ELF-1 (cell line): Measurements from ENCODE around the gene LMOD1.

Experiments
- DNase-seq: peaks from one replicate; pipeline ENCODE4 v3.0.0-alpha.2; 2016; ENCODE audit warnings: low read depth, low spot score

The LMOD1 gene

DNA sequence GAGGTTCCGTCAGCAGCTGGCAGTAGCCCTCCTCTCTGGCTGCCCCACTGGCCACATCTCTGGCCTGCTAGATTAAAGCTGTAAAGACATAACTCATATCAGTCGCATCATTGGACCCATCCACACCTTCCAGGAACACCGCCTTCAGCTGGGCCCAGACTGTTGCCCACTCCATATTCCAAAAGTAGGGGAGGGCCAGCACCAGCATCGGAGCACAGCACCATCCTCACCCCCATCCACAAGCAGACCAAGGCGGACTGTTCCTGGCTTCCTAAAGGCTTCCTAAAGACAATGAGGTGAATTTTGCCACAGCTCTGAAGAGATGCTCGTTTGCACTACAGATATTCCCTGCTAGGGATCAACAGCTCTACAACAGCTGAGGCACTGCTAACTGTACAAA, 54.1 kb downstream of the LMOD1 start:
- no peak for DNase-seq

DNA sequence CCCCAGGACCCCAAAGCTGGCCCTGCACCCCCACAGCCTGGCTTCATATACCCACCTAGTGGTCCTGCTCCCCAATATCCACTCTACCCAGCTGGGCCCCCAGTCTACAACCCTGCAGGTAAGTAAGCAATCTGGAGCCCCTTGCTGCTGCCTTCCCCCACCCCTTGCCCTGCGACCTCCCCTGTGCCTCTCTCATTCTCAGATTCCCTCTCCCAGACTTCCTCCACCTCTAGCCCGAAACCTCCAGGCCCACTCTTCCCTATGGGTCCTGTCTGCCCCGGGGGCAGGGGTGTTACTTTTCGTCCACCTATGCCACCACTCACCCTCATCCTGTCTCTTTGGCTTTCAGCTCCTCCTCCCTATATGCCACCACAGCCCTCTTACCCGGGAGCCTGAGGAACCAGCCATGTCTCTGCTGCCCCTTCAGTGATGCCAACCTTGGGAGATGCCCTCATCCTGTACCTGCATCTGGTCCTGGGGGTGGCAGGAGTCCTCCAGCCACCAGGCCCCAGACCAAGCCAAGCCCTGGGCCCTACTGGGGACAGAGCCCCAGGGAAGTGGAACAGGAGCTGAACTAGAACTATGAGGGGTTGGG, 54.8 kb downstream of the LMOD1 start:
- no peak for DNase-seq

DNA sequence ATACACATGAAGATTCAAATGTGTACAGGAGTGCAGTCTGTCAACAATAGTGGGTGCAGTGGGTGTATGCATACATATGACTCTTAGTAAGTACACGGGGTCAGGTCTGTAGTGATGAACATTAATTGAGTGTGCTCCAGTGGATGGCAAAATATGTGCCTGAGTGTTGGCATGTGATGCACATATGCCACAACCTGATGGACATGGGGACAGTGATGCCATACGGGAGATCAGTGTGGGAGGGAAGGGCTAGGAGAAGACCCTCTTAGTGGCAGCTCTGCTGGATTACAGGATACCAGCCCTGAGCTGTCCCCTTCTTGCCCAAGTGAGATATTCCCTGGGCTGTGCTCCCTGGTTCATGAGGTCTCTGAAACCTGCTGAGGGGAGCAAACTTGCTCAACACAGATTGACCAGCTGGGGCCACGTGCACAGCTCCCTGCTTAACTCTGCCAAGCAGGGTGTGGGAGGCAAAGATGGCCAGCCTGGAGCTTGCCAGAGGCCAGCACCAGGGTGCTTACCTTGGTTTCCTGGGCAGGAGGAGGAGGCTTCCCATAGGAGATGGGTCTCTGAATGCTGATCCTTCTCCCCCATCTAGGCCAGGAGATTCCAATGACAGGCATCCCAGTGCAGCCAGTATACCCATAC, 55.4 kb downstream of the LMOD1 start:
- DNase-seq, result no peak

DNA sequence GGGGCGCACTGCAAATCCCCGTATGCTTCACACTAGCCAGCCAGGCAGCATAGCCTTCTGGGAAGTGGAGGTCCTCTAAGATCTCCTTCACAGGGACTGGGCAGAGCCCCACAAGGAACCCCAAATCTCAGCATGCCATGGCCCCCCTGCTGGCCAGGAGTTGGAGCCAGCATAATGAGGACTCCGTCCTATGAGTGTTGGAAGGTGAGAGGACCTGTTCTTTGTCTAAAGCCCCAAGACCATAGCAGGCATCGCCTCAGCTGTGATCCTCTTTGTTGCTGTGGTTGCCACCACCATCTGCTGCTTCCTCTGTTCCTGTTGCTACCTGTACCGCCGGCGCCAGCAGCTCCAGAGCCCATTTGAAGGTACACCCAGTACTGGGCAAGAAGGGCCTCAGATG, 56.1 kb downstream of the LMOD1 start:
- DNase-seq, result no peak

DNA sequence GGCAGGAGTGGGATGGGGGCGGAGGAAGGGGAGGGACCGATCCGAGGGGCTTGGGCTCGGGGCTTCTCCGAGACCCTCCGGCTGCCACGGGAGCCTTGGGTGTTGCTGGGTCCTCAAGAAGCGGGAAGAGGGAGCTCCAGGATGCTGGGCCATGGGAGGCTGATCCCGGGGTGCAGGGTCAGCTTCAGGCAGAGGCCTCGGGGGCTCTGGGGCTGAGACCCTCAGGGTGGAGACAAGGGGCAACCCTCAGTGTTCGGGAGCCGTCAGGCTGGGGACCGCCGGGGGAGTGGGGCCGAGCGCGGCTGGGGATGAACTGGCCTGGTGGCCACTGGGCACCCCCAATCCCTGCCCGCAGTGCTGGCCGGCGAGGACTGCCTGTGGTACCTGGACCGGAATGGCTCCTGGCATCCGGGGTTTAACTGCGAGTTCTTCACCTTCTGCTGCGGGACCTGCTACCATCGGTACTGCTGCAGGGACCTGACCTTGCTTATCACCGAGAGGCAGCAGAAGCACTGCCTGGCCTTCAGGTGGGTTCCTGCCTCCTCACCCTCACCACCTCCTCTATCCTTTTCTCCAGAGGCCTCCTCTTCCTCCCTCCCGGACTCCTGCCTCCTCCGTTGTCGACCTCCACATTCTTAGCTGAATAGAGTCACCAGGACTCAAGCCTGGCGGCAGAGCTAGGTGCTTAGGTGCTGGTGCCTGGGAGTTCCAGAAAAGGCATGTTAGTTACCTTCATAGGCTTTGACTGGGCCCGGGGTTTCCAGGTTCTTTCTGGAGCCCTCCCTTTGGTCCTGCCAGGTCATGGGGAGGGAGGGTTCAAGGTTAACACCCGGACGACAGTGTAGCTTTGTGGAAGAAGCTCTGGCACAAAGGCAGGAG, 57.0 kb downstream of the LMOD1 start:
- DNase-seq, result no peak

DNA sequence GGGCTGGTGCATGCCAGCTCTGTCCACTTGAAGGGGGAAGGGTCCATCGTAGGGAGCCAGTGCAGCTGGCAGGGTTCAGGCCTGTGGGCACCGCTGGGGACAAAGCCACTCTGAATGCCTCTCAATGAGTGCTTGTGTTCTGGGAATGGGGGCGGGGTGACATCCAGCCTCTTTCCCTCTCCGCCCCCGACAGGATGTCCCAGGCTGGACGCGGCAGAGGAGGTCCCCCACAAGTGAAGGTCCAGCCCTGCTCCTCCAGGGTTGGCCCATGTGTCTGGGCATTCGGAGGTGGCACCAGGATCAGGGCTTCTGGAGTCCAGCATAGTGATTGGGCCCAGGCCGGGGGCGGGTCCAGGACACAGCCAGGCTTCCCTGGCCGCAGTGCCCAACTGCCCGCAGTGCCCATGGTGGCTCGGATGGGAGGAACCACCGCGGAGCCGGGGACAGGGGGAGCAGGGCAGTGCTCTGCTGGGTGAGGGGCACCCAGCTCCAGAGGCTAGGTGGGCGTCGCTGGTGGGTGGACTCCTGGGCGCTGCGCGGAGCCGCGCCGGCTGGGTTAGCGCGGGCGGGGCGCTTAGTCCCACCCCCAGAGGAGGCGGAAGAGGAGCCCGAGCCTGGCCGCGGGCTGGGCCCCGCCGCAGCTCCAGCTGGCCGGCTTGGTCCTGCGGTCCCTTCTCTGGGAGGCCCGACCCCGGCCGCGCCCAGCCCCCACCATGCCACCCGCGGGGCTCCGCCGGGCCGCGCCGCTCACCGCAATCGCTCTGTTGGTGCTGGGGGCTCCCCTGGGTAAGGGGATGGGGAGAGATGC, 57.9 kb downstream of the LMOD1 start, which contains the start of gene SHISA4:
Gene SHISA4 (plus strand): TSS at position 617 of the 808 bp plus-strand sequence. CDS start 97 bp downstream, at position 714.
- no peak for DNase-seq

DNA sequence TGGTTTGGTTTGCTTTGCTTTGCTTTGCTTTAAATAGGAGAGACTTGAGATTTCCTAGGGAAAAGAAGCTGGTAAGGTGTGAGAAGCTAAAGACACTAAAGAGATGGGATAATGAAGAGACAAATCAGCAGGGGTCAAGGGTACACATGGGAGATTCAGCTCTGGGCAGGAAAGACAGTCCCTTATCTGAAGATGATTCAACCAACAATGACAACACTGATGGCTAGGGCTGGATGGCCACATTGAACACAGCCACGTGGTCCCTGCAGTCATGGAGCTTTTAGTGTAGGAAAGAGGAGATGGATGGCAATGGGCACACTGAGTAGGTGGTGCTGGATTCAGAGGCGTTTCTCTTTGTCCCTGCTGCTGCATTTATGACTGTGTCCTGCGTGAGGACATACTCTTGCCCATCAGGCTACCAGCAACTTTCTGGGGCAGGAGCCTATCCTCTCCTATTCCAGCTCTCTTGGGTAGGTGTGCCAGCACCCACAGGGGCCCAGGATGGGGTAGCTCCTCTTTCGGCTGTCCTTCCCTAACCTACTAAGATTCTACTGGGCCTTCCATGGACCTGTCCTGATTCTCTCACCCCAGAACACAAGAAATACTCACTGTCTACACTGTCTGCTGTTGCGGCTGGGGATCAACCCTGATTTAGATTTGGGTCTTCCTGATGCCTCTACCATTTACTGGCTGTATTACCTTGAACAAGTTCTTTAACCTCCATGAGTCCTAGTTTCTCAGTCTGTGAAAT, 59.1 kb downstream of the LMOD1 start:
- DNase-seq, result no peak

DNA sequence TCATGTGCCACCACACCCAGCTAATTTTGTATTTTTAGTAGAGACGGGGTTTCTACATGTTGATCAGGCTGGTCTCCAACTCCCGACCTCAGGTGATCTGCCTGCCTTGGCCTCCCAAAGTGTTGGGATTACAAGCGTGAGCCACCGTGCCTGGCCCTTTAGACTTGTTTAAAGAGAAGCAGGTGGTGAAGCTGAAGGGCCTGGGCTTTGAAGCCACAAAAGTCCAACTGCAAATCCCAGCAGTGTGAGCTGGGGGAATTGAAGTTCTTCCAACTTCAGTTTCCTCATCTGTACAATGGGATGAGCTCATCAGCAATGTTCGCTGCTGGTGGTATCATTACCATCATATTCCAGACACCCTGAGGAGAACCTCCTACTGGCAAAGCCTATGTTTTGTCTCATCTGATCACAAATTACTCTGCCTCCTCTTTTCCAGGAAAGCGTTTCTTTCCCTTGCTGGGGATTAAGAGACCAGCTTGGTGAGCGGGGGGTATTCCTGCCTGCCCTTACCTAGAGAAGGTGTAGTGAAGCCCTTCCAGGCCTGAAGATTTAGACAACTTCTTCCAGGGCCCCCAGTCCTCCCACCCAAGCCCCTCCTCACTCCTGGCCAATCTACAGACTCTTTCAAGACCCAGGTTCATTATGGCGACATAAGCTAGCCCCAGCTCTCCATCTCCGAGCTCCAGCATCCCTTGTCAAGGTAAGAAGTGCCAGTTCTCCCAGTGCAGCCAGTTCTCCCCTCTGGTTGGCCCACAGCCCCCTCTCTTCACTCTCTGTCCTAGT, 60.1 kb downstream of the LMOD1 start:
- DNase-seq, result no peak

DNA sequence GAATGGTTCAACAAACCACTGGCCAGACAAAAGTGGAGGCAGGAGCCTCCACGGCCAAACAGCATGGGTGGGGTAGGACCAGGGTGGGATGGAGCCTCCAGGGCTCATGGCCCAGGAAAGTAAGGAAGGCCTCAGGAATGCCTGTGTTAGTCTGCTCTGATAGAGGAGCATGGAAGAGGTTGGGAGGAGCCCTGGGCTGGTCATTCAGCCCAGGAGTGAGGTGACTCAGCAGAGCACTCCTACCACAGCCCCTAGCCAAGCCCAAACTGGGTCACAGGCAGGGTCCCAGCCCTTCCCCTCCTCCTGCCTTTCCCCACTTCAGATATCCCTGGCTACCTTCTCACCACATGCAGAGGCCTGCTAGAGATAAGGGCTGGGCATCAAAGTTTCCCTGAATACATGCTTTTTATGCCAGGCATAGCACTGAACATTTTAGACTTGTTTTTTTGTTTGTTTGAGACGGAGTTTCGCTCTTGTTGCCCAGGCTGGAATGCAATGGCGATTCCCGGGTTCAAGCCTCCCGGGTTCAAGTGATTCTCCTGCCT, 60.7 kb downstream of the LMOD1 start:
- DNase-seq, result peak; percentile 78

DNA sequence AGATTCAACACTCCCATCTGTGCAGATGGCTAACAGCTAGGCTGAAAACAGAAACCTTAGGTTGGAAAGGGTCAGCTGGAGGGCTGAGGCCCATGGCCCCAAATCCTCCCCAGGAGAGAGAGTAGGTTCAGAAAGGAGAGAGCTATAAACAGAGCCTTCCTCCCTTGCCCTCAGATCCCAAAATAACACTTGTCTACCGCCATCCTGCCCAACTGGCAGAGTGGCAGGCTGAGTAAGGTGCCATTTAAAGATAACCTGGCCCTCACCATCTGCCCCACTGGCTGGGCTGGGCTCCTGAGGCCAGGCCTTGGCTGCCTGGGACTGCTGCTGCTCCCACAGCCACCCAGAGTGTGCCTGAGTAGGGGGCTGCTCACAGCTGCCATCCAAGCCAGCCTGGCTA, 61.9 kb downstream of the LMOD1 start:
- no peak for DNase-seq

DNA sequence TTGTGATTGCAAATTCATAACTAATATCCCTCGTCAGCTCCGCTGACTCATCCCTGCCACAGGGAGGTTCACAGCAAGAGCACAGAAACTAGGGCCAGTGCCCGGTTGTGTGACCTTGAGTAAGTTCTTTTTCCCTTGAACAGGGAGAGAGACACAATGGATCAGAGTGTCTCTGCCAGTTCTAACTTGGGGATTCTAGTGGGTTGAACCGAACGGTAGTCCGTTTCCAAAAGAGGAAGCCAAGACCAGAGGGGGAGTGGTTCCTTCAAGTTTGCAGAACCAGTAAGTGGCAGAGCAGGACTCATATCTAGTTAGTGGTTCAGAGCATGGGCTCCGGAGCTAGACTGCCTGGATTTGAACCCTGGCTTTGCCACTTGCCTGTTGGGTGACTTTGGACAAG, 62.6 kb downstream of the LMOD1 start:
- no peak for DNase-seq

DNA sequence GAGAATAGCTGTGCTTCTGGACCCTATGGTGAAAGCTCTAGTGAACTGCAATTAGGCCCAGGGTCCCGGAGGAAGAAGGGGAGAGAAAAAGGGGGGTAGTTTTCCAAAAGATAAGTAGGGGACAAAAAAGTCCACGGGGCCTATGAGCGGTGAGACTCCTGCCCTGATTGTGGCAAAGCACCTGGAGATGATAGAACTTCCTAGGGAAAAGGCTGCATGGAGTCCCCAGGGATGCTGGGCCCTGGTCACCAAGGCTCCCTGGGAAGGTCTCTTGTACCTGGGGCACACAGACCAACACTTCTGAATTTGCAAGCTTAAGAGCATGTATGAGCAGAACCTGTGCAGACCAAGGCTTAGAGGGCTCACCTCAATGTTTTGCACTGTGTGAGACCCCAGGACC, 63.1 kb downstream of the LMOD1 start:
- no peak for DNase-seq

DNA sequence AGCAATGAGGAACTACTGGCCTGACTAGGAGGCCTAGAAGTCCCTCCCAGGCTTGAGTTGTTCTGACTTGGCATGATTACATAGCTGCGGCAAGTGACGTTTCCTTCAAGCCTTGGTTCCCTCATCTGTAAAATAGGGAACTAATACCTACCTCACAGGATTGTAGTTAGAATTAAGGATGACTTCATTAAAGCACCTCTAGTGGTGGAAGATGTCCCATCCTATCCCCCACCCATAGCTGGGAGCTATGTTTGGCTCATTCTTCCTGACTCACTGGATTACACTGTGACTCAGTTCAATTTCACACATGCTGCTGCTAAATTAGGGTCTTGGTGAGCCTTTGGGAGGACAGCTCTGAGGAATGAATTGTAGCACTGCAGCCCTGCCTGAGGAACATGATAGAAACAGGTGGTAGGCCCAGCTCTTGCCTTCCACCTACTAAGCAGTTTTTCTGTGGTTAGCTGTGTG, 63.6 kb downstream of the LMOD1 start:
- DNase-seq, result peak; percentile 49

DNA sequence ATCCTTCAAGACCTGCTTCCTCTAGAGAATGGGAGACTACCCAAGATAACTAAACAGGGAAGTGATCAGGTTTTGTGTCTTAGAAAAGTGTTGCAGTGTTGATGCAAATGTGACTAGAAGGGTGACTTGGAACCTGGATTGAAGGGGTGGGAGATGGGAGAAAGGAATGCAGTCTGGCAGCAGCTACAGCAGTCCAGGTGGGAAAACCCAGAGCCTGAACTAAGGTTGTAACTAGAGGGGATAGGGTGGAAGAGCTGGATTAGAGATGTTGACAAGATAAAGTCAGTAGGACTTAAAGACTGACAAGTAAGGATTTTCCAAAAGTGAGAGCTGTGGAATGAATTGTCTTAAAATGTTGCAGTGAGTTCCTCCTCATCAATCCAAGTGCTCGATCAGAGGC, 64.7 kb downstream of the LMOD1 start:
- DNase-seq, result peak; percentile 72

DNA sequence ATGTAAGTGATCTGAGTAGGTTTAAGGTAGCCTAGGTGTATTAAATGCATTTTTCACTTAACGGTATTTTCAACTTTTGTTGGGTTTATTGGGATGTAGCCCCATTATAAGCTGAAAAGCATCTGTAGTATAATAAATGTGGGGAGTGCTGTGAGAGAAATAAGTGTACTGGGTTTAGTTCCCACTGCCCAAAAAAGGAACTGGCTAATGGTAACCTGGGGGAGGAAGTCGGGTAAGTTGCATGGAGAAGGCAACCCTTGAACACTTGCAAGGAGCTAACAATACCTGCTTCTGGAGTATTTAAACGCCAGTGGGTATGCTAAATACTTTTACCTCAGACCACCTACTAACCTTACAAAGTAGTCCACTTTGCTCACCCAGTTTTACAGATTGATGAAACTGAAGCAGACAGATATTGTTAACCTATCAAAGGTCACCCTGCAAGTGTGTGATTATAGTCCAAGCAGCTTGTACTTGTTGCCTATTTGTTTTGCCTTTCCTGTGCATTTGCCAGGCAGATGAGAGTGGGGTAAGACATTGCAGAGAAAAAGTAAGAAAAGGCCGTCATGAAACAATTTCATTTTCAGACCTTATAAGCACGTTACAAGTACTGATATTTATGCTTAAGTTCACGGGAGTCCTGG, 65.3 kb downstream of the LMOD1 start:
- no peak for DNase-seq

DNA sequence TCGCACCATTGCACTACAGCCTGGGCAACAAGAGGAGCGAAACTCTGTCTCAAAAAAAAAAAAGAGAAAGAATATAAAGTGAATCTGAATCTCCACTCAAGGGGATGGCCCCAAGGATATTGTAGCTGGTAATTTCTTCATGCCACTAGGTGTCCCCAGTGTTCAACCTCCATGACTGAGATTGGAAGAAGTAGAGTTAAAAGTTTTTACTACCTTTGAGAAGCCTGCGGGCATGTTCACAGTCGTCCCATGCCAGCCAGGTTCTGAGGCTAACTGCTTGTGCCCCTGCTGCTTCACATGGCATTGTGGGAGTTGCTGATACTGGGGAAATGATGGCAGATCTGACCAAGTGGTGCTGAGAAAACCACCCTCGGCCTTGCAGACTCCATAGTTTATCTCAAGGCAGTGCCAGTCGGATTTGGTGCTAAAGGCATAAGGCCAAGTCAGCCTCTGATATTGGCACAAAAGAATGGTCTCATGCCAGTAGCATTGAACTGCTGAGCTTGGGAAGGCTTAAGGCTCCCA, 68.4 kb downstream of the LMOD1 start:
- peak; percentile 44 for DNase-seq

DNA sequence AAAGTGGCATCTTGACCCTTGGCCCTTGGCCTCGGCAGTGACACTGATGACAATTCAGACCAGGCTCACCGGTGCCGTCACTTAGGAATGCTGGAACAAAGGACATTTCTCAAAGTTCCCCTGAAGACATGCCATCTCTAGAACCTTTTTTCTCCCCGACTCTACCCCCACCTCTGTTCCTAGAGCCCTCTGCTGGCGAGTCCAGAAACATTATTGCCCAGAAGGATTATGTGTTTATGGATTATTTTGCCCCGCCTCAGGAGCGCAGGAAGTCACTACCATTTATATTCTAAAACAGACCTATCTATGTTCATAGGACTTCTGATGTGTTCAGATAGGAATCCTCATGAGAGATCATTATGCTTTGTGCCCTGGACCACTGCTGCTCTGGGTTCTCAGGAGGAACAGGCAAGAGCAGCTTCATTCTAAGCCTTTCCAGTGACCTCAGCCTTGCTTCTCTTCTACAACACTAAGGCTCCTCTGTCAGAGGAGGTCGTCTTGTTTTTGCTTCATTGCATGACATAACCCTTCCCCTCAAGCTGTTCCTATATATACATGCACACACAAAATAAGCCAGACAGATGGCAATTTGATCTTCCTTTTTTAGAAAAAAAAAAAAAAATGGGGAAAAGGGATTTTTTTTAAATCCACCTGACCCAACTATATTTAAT, 70.1 kb downstream of the LMOD1 start:
- no peak for DNase-seq

DNA sequence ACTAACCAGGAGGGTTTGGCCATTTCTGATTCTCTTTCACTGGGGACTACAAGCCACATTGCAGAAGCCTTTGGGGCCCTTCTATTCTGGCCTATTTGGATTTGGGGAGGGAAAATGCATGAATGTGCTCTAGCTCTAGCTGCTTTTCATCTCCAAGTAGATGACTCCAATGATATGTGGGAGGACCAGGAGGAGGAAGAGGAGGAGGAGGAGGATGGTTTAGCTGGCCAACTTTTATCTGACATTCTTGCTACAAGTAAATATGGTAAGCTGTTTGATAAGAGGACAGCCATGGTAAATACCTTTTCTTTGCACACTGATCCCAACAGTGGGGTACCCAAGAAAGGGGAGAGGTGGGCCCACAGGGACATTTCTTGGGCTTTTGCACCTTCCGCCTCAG, 71.7 kb downstream of the LMOD1 start:
- DNase-seq, result no peak

DNA sequence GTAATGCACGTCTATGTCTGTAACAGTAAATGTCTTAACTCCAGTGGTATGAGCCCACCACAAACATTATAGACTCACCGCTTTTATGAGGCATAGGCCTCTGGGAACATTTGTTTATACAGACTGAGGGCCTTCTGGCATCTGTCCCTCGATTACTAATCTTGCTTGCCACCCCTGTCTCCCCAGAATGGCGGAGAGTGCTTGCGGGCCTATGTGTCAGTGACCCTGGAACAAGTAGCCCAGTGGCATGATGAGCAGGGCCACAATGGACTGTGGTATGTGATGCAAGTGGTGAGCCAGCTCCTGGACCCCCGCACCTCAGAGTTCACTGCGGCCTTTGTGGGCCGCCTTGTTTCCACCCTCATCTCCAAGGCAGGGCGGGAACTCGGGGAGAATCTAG, 76.0 kb downstream of the LMOD1 start:
- DNase-seq, result no peak
